ENCODE results near the gene CD200R1L.
"Not testable (repeated sequence)": the region's sequence is repeated elsewhere in the genome, so short reads cannot be mapped to it uniquely, and the experiment has no call there.

CD200R1L gene

GRCh38 chr3:112860898-112861297 lies 14.2 kb upstream of the CD200R1L start:
- no peaks in the 10 kb centered on the region for H3K36me3 Mint-ChIP-seq (ENCODE audit: low read depth)
- H3K9me3 Mint-ChIP-seq = peaks cover 24% of the 10 kb centered on the region
- no peak for TF ChIP-seq CTCF (IDR thresholded peaks at IDR 0.05; ENCODE audit: unreplicated experiment in 3 of 3)
- H3K27ac Mint-ChIP-seq = no peak overlapping the region
- no peak overlapping the region for H3K4me3 Mint-ChIP-seq
- H3K27me3 Mint-ChIP-seq (ENCODE audit: low read depth) = no peaks in the 10 kb centered on the region
- no peaks in the 10 kb centered on the region for H3K4me1 Mint-ChIP-seq

GRCh38 chr3:112858410-112859069 lies 11.9 kb upstream of the CD200R1L start:
- TF ChIP-seq CTCF (IDR thresholded peaks at IDR 0.05; ENCODE audit: unreplicated experiment in 3 of 3) = no peak
- no peaks in the 10 kb centered on the region for H3K27me3 Mint-ChIP-seq (ENCODE audit: low read depth)
- H3K36me3 Mint-ChIP-seq (ENCODE audit: low read depth) = no peaks in the 10 kb centered on the region
- peaks cover 34% of the 10 kb centered on the region for H3K9me3 Mint-ChIP-seq
- no peak overlapping the region for H3K4me3 Mint-ChIP-seq
- H3K27ac Mint-ChIP-seq = no peak overlapping the region
- no peaks in the 10 kb centered on the region for H3K4me1 Mint-ChIP-seq

GRCh38 chr3:112857526-112857925 lies 10.9 kb upstream of the CD200R1L start:
- no peak overlapping the region for H3K27ac Mint-ChIP-seq
- H3K27me3 Mint-ChIP-seq (ENCODE audit: low read depth) = no peaks in the 10 kb centered on the region
- H3K9me3 Mint-ChIP-seq = peaks cover 36% of the 10 kb centered on the region
- H3K4me3 Mint-ChIP-seq = no peak overlapping the region
- no peak for TF ChIP-seq CTCF (IDR thresholded peaks at IDR 0.05; ENCODE audit: unreplicated experiment in 3 of 3)
- no peaks in the 10 kb centered on the region for H3K36me3 Mint-ChIP-seq (ENCODE audit: low read depth)
- no peaks in the 10 kb centered on the region for H3K4me1 Mint-ChIP-seq

- H3K27me3 Mint-ChIP-seq (ENCODE audit: low read depth) = no peaks in the 10 kb centered on the region
- no peaks in the 10 kb centered on the region for H3K4me1 Mint-ChIP-seq
- TF ChIP-seq CTCF (IDR thresholded peaks at IDR 0.05; ENCODE audit: unreplicated experiment in 3 of 3) = no peak
- H3K4me3 Mint-ChIP-seq = no peak overlapping the region
- no peaks in the 10 kb centered on the region for H3K36me3 Mint-ChIP-seq (ENCODE audit: low read depth)
- no peak overlapping the region for H3K27ac Mint-ChIP-seq
- peaks cover 46% of the 10 kb centered on the region for H3K9me3 Mint-ChIP-seq
These were observed 9.9 kb upstream of the CD200R1L start for GRCh38 chr3:112856537-112856936.

- Mint-ChIP-seq H3K27ac (no peak overlapping the region), H3K36me3 (ENCODE audit: low read depth) (no peaks in the 10 kb centered on the region), H3K4me3 (no peak overlapping the region), H3K27me3 (ENCODE audit: low read depth) (no peaks in the 10 kb centered on the region), H3K4me1 (no peaks in the 10 kb centered on the region), H3K9me3 (peaks cover 52% of the 10 kb centered on the region)
- no peak for TF ChIP-seq CTCF (IDR thresholded peaks at IDR 0.05; ENCODE audit: unreplicated experiment in 3 of 3)
These were observed 9.2 kb upstream of the CD200R1L start for GRCh38 chr3:112855883-112856282.

- H3K4me3 Mint-ChIP-seq; H3K4me1 Mint-ChIP-seq; H3K36me3 Mint-ChIP-seq (ENCODE audit: low read depth); H3K27ac Mint-ChIP-seq; H3K27me3 Mint-ChIP-seq (ENCODE audit: low read depth): not testable (repeated sequence)
- peaks cover 60% of the 10 kb centered on the region for H3K9me3 Mint-ChIP-seq
These were observed 8.4 kb upstream of the CD200R1L start for GRCh38 chr3:112855074-112855473.
